Omental fat pad (tissue), 4 donors: Measurements from ENCODE around the gene PPM1M. TPM values are rescaled to one million over a fixed set of nuclear protein-coding genes. Genes with fewer than 3 reads are reported as not detected.

Experiments
- ATAC-seq: fragments of 150-250 bp; one replicate; pipeline ENCODE4 v1.9.1; 2016; ENCODE audit warnings: mild to moderate bottlenecking, moderate library complexity; ENCODE audit not compliant: low FRiP score
- DNase-seq: peaks from one replicate; pipeline ENCODE4 v3.0.0-alpha.2; 2019; ENCODE audit warnings: low spot score
- total RNA-seq, 4 donors: library from RNA; depleted of rRNA; stranded (reverse); fragments of >200 nt; gene quantifications; one replicate each; pipeline ENCODE4 v1.1.0, GENCODE V29; 2016
- TF ChIP-seq, protein P1 (sequence below), 3 donors: fragments of 450-650 bp; IDR thresholded peaks; one replicate each; pipeline ENCODE4 v1.5.1; 2016 to 2017; ENCODE audit warnings: antibody characterized with exemption in 3 of 3, mild to moderate bottlenecking in 3 of 3, moderate library complexity in 2 of 3

The PPM1M gene
- total RNA-seq, 4 donors from 2014 or later: 17.0 to 32.2 (median 23.9) TPM

DNA sequence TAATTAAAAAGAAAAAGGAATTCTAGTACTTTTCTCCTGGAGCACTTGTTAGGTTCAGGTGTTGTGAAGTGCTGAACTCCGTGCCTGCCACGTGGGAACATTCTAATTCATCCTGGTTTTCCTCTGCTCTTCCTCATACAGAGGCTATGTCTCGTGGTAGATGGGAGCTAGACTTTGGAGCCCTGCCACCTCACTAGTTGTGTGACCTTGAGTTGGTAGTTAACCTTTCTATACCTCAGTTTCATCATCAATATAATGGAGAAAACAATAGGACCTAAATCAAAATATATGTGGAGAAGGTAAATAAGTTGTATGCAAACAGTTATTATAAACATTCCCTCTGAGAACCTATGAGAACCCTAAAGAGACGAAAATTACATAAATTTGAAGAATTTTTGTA lies 37.0 kb upstream of the PPM1M start:
- DNase-seq (no peak), ATAC-seq (no peak)
- TF ChIP-seq, protein P1, sequence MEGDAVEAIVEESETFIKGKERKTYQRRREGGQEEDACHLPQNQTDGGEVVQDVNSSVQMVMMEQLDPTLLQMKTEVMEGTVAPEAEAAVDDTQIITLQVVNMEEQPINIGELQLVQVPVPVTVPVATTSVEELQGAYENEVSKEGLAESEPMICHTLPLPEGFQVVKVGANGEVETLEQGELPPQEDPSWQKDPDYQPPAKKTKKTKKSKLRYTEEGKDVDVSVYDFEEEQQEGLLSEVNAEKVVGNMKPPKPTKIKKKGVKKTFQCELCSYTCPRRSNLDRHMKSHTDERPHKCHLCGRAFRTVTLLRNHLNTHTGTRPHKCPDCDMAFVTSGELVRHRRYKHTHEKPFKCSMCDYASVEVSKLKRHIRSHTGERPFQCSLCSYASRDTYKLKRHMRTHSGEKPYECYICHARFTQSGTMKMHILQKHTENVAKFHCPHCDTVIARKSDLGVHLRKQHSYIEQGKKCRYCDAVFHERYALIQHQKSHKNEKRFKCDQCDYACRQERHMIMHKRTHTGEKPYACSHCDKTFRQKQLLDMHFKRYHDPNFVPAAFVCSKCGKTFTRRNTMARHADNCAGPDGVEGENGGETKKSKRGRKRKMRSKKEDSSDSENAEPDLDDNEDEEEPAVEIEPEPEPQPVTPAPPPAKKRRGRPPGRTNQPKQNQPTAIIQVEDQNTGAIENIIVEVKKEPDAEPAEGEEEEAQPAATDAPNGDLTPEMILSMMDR (IDR thresholded peaks at IDR 0.05): no peak

DNA sequence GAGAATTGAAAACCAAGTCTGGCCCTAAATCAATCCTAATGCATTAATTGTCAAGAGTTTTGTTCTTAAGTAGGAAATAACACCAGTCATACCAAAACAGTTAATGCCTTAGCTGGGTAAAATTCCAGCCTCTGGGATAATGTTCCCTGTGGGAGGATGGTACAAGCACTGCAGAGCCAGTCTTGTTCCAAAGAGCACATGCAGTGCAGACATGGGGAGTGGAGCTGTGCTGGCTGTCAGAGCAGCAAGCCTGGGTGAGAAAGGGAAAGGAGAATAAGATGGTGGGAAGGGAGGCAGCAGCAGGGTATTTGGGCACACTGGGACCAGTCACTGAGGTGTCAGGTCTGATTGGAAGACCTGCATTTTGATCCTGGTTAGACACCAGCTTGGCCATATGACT lies 35.5 kb upstream of the PPM1M start:
- DNase-seq (no peak), ATAC-seq (no peak)

DNA sequence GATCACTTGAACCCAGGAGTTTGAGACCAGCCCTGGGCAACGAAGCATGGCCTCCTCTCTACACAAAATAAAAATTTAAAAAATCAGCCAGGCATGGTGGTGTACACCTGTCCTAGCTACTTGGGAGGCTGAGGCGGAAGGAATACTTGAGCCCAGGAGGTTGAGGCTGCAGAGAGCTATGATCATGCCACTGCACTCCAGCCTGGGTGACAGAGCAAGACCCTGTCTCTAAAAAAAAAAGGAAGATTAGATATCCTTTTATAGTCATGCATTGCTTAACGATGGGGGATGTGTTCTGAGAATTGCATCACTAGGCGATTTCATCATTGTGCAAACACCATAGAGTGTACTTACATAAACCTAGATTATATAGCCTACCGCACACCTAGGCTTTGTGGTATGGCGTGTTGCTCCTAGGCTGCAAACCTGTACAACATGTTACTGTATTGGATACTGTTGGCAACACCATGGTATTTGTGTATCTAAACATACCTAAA lies 35.0 kb upstream of the PPM1M start:
- TF ChIP-seq, protein P1 (IDR thresholded peaks at IDR 0.05): no peak
- ATAC-seq (no peak), DNase-seq (no peak)

More for the DNA sequence above, 35.5 kb upstream of the PPM1M start:
- TF ChIP-seq, protein P1 (IDR thresholded peaks at IDR 0.05): no peak

DNA sequence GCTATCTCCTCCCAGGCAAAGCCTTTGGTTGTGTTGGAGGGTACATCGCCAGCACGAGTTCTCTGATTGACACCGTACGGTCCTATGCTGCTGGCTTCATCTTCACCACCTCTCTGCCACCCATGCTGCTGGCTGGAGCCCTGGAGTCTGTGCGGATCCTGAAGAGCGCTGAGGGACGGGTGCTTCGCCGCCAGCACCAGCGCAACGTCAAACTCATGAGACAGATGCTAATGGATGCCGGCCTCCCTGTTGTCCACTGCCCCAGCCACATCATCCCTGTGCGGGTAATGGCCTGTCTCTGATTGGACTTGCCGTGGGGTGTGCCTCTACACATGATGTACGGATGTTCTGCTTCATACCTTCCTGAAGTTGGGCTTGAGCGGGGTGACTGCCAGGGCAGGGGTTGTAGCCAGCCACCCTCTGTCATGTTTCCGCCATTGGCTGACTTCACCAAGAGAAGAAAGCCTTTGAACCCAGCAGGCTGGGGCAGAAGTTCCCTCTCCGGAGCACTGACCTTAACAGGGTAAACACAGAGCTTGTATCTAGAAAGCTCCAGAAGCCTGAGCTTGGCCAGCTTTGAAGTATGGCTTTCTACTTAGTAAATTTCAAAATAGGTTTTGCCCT lies 34.2 kb upstream of the PPM1M start:
- ATAC-seq: no peak
- no peak for DNase-seq
- TF ChIP-seq, protein P1 (IDR thresholded peaks at IDR 0.05): no peak

DNA sequence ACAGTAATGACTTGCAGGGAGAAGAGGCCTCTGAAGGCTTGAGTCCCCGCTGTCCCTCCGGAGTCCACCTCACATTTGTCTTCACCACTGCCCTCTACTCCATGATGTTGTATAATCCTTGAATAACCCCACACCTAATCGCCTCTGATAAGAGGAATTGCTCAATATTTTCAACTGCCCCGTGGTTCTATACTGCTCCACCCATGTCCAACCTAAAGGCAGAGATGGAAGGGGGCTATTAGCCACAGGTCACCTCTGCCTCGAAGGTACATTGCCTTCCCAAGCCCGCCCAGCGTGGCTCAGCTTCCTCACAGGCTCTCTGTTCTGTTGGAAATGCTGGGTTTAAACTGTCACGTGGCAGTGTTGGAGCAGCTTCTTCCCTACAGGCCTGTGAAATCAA lies 32.6 kb upstream of the PPM1M start:
- TF ChIP-seq, protein P1 (IDR thresholded peaks at IDR 0.05): no peak
- ATAC-seq (no peak), DNase-seq (no peak)

DNA sequence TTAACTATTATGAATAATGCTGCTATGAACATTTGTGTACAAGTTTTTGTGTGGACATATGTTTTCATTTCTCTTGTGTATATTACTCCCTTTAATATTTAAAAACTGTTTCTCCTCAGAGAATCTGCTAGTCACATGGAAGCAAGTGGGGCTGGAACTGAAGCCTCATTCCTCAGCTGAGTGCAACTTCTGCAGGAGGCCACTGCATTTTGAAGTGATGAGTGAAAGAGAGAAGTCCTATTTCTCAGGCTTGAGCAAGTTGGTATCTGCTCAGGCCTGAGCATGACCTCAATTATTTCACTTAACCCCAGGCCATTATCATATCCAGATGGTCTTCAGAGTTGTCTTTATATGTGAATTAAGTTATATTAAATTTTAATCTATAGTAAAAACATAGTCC lies 31.7 kb upstream of the PPM1M start:
- TF ChIP-seq, protein P1 (IDR thresholded peaks at IDR 0.05): no peak
- no peak for ATAC-seq
- DNase-seq: no peak

DNA sequence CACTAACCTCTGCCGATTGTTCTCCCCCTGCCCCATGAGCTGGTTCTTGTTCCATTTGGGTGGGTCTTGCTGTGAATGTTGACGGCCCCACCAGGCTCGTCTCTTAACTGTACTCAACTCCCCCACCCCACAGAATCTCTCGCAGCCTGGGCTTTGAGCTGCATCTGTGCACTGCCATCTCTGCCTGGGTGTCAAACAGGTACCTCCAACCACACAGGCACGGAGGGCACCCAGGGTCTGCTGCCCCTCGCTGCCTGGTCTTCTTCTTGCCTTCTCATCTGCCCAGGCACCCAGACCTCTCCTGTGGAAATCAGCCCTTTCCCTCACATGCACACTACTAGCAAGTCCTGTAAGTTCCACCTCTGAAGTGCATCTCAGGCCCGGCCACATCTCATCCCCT lies 30.2 kb upstream of the PPM1M start:
- DNase-seq (no peak), ATAC-seq (no peak)
- TF ChIP-seq, protein P1 (IDR thresholded peaks at IDR 0.05): no peak
